ENCODE results near the gene MYO9A. TPM values are rescaled to one million over a fixed set of nuclear protein-coding genes. Genes with fewer than 3 reads are reported as not detected.

The MYO9A gene
- total RNA-seq, 1 donor from 2014 or later, result 39.2 TPM

DNA sequence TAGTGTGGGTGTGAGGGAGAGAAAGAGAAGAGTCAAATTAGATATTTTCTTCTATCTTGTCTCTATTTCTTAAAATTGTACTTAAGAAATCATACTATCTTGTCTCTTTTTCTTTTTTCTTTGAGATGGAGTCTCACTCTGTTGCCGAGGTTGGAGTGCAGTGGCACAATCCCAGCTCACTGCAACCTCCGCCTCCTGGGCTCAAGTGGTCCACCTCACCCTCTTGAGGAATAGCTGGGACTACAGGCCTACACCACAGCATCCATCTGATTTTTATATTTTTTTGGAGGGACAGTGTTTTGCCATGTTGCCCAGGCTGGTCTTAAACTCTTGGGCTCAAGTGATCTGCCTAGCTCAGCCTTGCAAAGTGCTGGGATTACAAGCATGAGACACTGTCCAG, 104.2 kb downstream of the MYO9A start:
- H3K27ac Mint-ChIP-seq (ENCODE audit: unreplicated experiment), result no peak overlapping the region
- no peaks in the 10 kb centered on the region for H3K9me3 Mint-ChIP-seq (ENCODE audit: unreplicated experiment)
- H3K4me1 Mint-ChIP-seq (ENCODE audit: unreplicated experiment), result no peaks in the 10 kb centered on the region
- no peak overlapping the region for H3K4me3 Mint-ChIP-seq (ENCODE audit: unreplicated experiment)
- H3K36me3 Mint-ChIP-seq (ENCODE audit: low read depth, unreplicated experiment), result no peaks in the 10 kb centered on the region
- TF ChIP-seq, protein P1, sequence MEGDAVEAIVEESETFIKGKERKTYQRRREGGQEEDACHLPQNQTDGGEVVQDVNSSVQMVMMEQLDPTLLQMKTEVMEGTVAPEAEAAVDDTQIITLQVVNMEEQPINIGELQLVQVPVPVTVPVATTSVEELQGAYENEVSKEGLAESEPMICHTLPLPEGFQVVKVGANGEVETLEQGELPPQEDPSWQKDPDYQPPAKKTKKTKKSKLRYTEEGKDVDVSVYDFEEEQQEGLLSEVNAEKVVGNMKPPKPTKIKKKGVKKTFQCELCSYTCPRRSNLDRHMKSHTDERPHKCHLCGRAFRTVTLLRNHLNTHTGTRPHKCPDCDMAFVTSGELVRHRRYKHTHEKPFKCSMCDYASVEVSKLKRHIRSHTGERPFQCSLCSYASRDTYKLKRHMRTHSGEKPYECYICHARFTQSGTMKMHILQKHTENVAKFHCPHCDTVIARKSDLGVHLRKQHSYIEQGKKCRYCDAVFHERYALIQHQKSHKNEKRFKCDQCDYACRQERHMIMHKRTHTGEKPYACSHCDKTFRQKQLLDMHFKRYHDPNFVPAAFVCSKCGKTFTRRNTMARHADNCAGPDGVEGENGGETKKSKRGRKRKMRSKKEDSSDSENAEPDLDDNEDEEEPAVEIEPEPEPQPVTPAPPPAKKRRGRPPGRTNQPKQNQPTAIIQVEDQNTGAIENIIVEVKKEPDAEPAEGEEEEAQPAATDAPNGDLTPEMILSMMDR (IDR thresholded peaks at IDR 0.05; ENCODE audit: unreplicated experiment), result no peak
- DNase-seq (ENCODE audit: low spot score), result no peak
- H3K27me3 Mint-ChIP-seq (ENCODE audit: unreplicated experiment), result no peaks in the 10 kb centered on the region

GRCh38 chr15:72011302-72011942, 106.5 kb downstream of the MYO9A start:
- no peaks in the 10 kb centered on the region for H3K27me3 Mint-ChIP-seq (ENCODE audit: unreplicated experiment)
- no peak for DNase-seq (ENCODE audit: low spot score)
- no peaks in the 10 kb centered on the region for H3K4me1 Mint-ChIP-seq (ENCODE audit: unreplicated experiment)
- TF ChIP-seq, protein P1 (IDR thresholded peaks at IDR 0.05; ENCODE audit: unreplicated experiment), result no peak
- no peaks in the 10 kb centered on the region for H3K36me3 Mint-ChIP-seq (ENCODE audit: low read depth, unreplicated experiment)
- no peak overlapping the region for H3K27ac Mint-ChIP-seq (ENCODE audit: unreplicated experiment)
- no peak overlapping the region for H3K4me3 Mint-ChIP-seq (ENCODE audit: unreplicated experiment)
- H3K9me3 Mint-ChIP-seq (ENCODE audit: unreplicated experiment), result no peaks in the 10 kb centered on the region

DNA sequence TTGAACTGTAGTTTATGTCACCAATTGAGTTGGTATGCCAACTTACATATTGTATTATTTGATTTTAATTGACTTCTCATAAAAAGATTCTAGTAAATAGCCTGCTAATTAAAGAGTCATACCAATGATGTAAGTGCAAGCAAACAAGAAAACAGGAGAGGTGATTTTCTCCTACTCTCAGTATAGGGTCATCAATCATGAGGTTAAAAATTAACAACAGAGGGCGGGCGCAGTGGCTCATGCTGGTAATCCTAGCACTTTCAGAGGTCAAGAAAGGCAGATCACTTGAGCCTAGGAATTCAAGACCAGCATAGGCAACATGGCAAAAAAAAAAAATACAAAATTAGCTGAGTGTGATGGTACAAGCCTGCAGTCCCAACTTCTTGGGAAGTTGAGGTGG, 108.7 kb downstream of the MYO9A start:
- no peak overlapping the region for H3K4me3 Mint-ChIP-seq (ENCODE audit: unreplicated experiment)
- TF ChIP-seq, protein P1 (IDR thresholded peaks at IDR 0.05; ENCODE audit: unreplicated experiment), result no peak
- no peaks in the 10 kb centered on the region for H3K9me3 Mint-ChIP-seq (ENCODE audit: unreplicated experiment)
- H3K36me3 Mint-ChIP-seq (ENCODE audit: low read depth, unreplicated experiment), result no peaks in the 10 kb centered on the region
- H3K4me1 Mint-ChIP-seq (ENCODE audit: unreplicated experiment), result no peaks in the 10 kb centered on the region
- DNase-seq (ENCODE audit: low spot score), result no peak
- H3K27ac Mint-ChIP-seq (ENCODE audit: unreplicated experiment), result no peak overlapping the region
- H3K27me3 Mint-ChIP-seq (ENCODE audit: unreplicated experiment), result no peaks in the 10 kb centered on the region

- Mint-ChIP-seq H3K4me1 (ENCODE audit: unreplicated experiment) (no peaks in the 10 kb centered on the region), H3K27me3 (ENCODE audit: unreplicated experiment) (peaks cover 2% of the 10 kb centered on the region), H3K36me3 (ENCODE audit: low read depth, unreplicated experiment) (no peaks in the 10 kb centered on the region), H3K4me3 (ENCODE audit: unreplicated experiment) (no peak overlapping the region), H3K9me3 (ENCODE audit: unreplicated experiment) (no peaks in the 10 kb centered on the region), H3K27ac (ENCODE audit: unreplicated experiment) (no peak overlapping the region)
- TF ChIP-seq, protein P1 (IDR thresholded peaks at IDR 0.05; ENCODE audit: unreplicated experiment), result no peak
- DNase-seq (ENCODE audit: low spot score), result no peak
Observed at GRCh38 chr15:72006382-72006781, 111.6 kb downstream of the MYO9A start.

GRCh38 chr15:72005483-72005882, 112.5 kb downstream of the MYO9A start:
- Mint-ChIP-seq H3K4me3 (ENCODE audit: unreplicated experiment) (no peak overlapping the region), H3K27me3 (ENCODE audit: unreplicated experiment) (peaks cover 2% of the 10 kb centered on the region), H3K27ac (ENCODE audit: unreplicated experiment) (no peak overlapping the region), H3K36me3 (ENCODE audit: low read depth, unreplicated experiment) (no peaks in the 10 kb centered on the region), H3K9me3 (ENCODE audit: unreplicated experiment) (no peaks in the 10 kb centered on the region), H3K4me1 (ENCODE audit: unreplicated experiment) (no peaks in the 10 kb centered on the region)
- TF ChIP-seq, protein P1 (IDR thresholded peaks at IDR 0.05; ENCODE audit: unreplicated experiment), result no peak
- DNase-seq (ENCODE audit: low spot score), result no peak

Data from endothelial cell (in vitro differentiated cells).